HepG2 (cell line): Measurements from ENCODE around the gene TUBGCP3. TPM values are rescaled to one million over a fixed set of nuclear protein-coding genes. Genes with fewer than 3 reads are reported as not detected.

Experiments used
- ATAC-seq: fragments of 200-7000 bp; cut with Tn5 transposase; 3 replicates; pipeline ENCODE4 v1.9.1; 2020; ENCODE audit warnings: mild to moderate bottlenecking, moderate library complexity
- BruUV-seq: library from RNA; stranded (reverse); fragments of 400-500 nt; replicated peaks from 2 replicates; lab custom pipeline; 2021; lab: Mats Ljungman, UMichigan
- CTCF ChIA-PET: fragments of 300-600 bp; formaldehyde crosslinking; extraction: SDS; loops from one replicate; lab custom pipeline; 2021; ENCODE audit warnings: low total read pairs, inconsistent platforms, low intra/inter-chr PET ratio; lab: Yijun Ruan, JAX
- POLR2A ChIA-PET: fragments of 350-600 bp; sonication (Branson Sonifier 250); formaldehyde crosslinking; loops from one replicate; lab custom pipeline; 2020; ENCODE audit warnings: antibody characterized with exemption, inconsistent platforms; lab: Yijun Ruan, JAX
- DNase-seq: peaks from one replicate; pipeline ENCODE4 v3.0.0-alpha.2; 2015; ENCODE audit warnings: low spot score
- FAIRE-seq: peaks from 3 replicates; lab custom pipeline; 2011; peaks lifted over from hg19 to GRCh38; lab: Jason Lieb, UNC
- H2AFZ ChIP-seq: one replicate; pipeline ENCODE4 v1.6.1; 2011; ENCODE audit warnings: low read length, inconsistent platforms
- H3K27ac ChIP-seq: fragments of 300-600 bp; 3 replicates; pipeline ENCODE4 v1.8.0; 2011; ENCODE audit warnings: mixed run types, mild to moderate bottlenecking, mixed read lengths, low read length, inconsistent platforms; ENCODE audit not compliant: insufficient read depth; ENCODE audit errors: extremely low read length
- H3K27me3 ChIP-seq, 2 experiments: fragments of 200-600 bp in 1 of 2; 2 replicates in 1 of 2; 3 replicates in 1 of 2; pipeline versions ENCODE4 v1.6.0 to v1.8.0; 2011; ENCODE audit warnings: low read length in 2 of 2, mild to moderate bottlenecking in 2 of 2, moderate library complexity in 2 of 2, inconsistent platforms in 1 of 2; ENCODE audit not compliant: insufficient read depth in 2 of 2, control insufficient read depth in 1 of 2
- H3K36me3 ChIP-seq, 2 experiments: fragments of 200-600 bp in 1 of 2; replicated peaks in 1 of 2; 2 replicates in 1 of 2; 3 replicates in 1 of 2; pipeline versions ENCODE4 v1.5.1 to v1.8.0; 2011; ENCODE audit warnings: low read length in 2 of 2, inconsistent platforms in 1 of 2; ENCODE audit not compliant: insufficient read depth in 2 of 2, control insufficient read depth in 1 of 2
- H3K4me1 ChIP-seq: 2 replicates; pipeline ENCODE4 v1.5.1; 2012; ENCODE audit warnings: low read length, inconsistent platforms; ENCODE audit not compliant: insufficient read depth
- H3K4me2 ChIP-seq: 2 replicates; pipeline ENCODE4 v1.6.0; 2011; ENCODE audit warnings: low read depth, low read length, inconsistent platforms
- H3K4me3 ChIP-seq, 3 experiments: fragments of 200-600 bp in 1 of 3; sonication (generic), shearing (Covaris generic) in 1 of 3; replicated peaks in 1 of 3; 2 replicates each; pipeline ENCODE4 v1.5.1; 2011 to 2016; ENCODE audit warnings: low read length in 3 of 3, inconsistent platforms in 2 of 3, low read depth in 2 of 3, mild to moderate bottlenecking in 2 of 3, control low read depth in 1 of 3, mixed read lengths in 1 of 3; ENCODE audit not compliant: insufficient read depth in 1 of 3
- H3K79me2 ChIP-seq: one replicate; pipeline ENCODE4 v1.6.1; 2011; ENCODE audit warnings: low read length, inconsistent platforms; ENCODE audit not compliant: insufficient read depth
- H3K9ac ChIP-seq: 2 replicates; pipeline ENCODE4 v1.6.0; 2011; ENCODE audit warnings: mild to moderate bottlenecking, low read depth, low read length, inconsistent platforms; ENCODE audit not compliant: insufficient read depth
- H3K9me3 ChIP-seq: 2 replicates; pipeline ENCODE4 v1.5.1; 2012; ENCODE audit warnings: mild to moderate bottlenecking, low read length
- H4K20me1 ChIP-seq: 2 replicates; pipeline ENCODE4 v1.6.0; 2011; ENCODE audit warnings: inconsistent platforms, mild to moderate bottlenecking, low read length, moderate library complexity; ENCODE audit not compliant: insufficient read depth
- NFRKB ChIP-seq: fragments of 450-650 bp; IDR thresholded peaks from 2 replicates; pipeline ENCODE4 v1.6.1; 2017
- PAF1 ChIP-seq: IDR thresholded peaks from 2 replicates; pipeline ENCODE4 v1.6.1; 2016; ENCODE audit warnings: missing genetic modification reagents, missing compliant biosample characterization
- WGBS: methylation state at CpG from one replicate; pipeline ENCODE4 v1.1.6; 2017; ENCODE audit warnings: low lambda C conversion rate; 5-methylcytosine and 5-hydroxymethylcytosine counted together
- in situ Hi-C: cut with HindIII; loops from 2 replicates; pipeline ENCODE4 v1.10.0; 2017; ENCODE audit warnings: low pct_unique_long_range_greater_than_20kb; ENCODE audit not compliant: extremely low pct_ligation_motif_present
- intact Hi-C: fragments of 100-400 bp; cut with micrococcal nuclease; formaldehyde crosslinking; loops from one replicate; pipeline ENCODE4 v1.10.0; 2022; ENCODE audit not compliant: unreplicated experiment
- polyA plus RNA-seq, 8 experiments: library from polyadenylated mRNA; depleted of rRNA in 3 of 8; stranded (reverse) in 7 of 8; unstranded in 1 of 8; fragments of >200 nt; fragmentation: Illumina TruSeq in 4 of 8; extraction: Trizol in 4 of 8; gene quantifications; 2 replicates each; pipeline versions ENCODE4 v1.2.1 to v1.2.3, GENCODE V29; 2011 to 2016; ENCODE audit warnings: low read depth in 4 of 8, missing spikeins in 1 of 8, mixed read lengths in 1 of 8; ENCODE audit not compliant: insufficient read depth in 1 of 8
- total RNA-seq, 5 experiments: library from RNA; depleted of rRNA; stranded (reverse); fragments of >200 nt; fragmentation: Illumina TruSeq; extraction: Trizol; gene quantifications; 2 replicates each; pipeline ENCODE4 v1.2.3, GENCODE V29; 2016; ENCODE audit warnings: low read depth in 1 of 5
- TF ChIP-seq, protein P1 (sequence below): sonication (generic); formaldehyde crosslinking; IDR thresholded peaks from 2 replicates; pipeline ENCODE4 v1.4.0; 2020; ENCODE audit warnings: missing genetic modification reagents
- TF ChIP-seq, protein P2 (sequence below): sonication (generic); formaldehyde crosslinking; IDR thresholded peaks from 2 replicates; pipeline ENCODE4 v1.4.0; 2020; ENCODE audit warnings: mild to moderate bottlenecking, missing genetic modification reagents
- TF ChIP-seq, protein P3 (sequence below): sonication (generic); formaldehyde crosslinking; IDR thresholded peaks from 2 replicates; pipeline ENCODE4 v1.4.0; 2020; ENCODE audit warnings: mild to moderate bottlenecking, missing genetic modification reagents

Gene TUBGCP3
- total and polyA plus RNA-seq, 2 of the 13 experiments (the other 11 are each of a cell fraction or from before 2014, with no cell fraction given): 12.6 to 15.5 TPM

- H3K9ac ChIP-seq: no peak overlapping the region
- no peak overlapping the region for H2AFZ ChIP-seq
- no peaks in the 10 kb centered on the region for H3K36me3 ChIP-seq
- no TSS peak for BruUV-seq
- peaks cover 6 to 63% of the 10 kb centered on the region in 2 experiments; a peak in 4 of 5 replicates for H3K27me3 ChIP-seq
- no peak overlapping the region for H3K4me3 ChIP-seq
- in situ Hi-C loops (no loop called here), intact Hi-C loops (no loop called here)
- no peak for TF ChIP-seq PAF1 (CRISPR knock-in tag)
- TF ChIP-seq, protein P1, sequence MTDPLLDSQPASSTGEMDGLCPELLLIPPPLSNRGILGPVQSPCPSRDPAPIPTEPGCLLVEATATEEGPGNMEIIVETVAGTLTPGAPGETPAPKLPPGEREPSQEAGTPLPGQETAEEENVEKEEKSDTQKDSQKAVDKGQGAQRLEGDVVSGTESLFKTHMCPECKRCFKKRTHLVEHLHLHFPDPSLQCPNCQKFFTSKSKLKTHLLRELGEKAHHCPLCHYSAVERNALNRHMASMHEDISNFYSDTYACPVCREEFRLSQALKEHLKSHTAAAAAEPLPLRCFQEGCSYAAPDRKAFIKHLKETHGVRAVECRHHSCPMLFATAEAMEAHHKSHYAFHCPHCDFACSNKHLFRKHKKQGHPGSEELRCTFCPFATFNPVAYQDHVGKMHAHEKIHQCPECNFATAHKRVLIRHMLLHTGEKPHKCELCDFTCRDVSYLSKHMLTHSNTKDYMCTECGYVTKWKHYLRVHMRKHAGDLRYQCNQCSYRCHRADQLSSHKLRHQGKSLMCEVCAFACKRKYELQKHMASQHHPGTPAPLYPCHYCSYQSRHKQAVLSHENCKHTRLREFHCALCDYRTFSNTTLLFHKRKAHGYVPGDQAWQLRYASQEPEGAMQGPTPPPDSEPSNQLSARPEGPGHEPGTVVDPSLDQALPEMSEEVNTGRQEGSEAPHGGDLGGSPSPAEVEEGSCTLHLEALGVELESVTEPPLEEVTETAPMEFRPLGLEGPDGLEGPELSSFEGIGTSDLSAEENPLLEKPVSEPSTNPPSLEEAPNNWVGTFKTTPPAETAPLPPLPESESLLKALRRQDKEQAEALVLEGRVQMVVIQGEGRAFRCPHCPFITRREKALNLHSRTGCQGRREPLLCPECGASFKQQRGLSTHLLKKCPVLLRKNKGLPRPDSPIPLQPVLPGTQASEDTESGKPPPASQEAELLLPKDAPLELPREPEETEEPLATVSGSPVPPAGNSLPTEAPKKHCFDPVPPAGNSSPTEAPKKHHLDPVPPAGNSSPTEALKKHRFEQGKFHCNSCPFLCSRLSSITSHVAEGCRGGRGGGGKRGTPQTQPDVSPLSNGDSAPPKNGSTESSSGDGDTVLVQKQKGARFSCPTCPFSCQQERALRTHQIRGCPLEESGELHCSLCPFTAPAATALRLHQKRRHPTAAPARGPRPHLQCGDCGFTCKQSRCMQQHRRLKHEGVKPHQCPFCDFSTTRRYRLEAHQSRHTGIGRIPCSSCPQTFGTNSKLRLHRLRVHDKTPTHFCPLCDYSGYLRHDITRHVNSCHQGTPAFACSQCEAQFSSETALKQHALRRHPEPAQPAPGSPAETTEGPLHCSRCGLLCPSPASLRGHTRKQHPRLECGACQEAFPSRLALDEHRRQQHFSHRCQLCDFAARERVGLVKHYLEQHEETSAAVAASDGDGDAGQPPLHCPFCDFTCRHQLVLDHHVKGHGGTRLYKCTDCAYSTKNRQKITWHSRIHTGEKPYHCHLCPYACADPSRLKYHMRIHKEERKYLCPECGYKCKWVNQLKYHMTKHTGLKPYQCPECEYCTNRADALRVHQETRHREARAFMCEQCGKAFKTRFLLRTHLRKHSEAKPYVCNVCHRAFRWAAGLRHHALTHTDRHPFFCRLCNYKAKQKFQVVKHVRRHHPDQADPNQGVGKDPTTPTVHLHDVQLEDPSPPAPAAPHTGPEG (CRISPR knock-in tag): no peak
- TF ChIP-seq NFRKB: no peak
- TF ChIP-seq, protein P2, sequence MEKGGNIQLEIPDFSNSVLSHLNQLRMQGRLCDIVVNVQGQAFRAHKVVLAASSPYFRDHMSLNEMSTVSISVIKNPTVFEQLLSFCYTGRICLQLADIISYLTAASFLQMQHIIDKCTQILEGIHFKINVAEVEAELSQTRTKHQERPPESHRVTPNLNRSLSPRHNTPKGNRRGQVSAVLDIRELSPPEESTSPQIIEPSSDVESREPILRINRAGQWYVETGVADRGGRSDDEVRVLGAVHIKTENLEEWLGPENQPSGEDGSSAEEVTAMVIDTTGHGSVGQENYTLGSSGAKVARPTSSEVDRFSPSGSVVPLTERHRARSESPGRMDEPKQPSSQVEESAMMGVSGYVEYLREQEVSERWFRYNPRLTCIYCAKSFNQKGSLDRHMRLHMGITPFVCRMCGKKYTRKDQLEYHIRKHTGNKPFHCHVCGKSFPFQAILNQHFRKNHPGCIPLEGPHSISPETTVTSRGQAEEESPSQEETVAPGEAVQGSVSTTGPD: no peak
- TF ChIP-seq, protein P3, sequence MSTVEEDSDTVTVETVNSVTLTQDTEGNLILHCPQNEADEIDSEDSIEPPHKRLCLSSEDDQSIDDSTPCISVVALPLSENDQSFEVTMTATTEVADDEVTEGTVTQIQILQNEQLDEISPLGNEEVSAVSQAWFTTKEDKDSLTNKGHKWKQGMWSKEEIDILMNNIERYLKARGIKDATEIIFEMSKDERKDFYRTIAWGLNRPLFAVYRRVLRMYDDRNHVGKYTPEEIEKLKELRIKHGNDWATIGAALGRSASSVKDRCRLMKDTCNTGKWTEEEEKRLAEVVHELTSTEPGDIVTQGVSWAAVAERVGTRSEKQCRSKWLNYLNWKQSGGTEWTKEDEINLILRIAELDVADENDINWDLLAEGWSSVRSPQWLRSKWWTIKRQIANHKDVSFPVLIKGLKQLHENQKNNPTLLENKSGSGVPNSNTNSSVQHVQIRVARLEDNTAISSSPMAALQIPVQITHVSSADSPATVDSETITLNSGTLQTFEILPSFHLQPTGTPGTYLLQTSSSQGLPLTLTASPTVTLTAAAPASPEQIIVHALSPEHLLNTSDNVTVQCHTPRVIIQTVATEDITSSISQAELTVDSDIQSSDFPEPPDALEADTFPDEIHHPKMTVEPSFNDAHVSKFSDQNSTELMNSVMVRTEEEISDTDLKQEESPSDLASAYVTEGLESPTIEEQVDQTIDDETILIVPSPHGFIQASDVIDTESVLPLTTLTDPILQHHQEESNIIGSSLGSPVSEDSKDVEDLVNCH (CRISPR knock-in tag): no peak
- DNase-seq: no peak
- no peak for ATAC-seq
- no peak overlapping the region for H3K27ac ChIP-seq
- ChIA-PET CTCF (no interaction called here), POLR2A (no interaction called here)
- no peak overlapping the region for H3K4me2 ChIP-seq
- no peaks in the 10 kb centered on the region for H3K79me2 ChIP-seq
- no peak for FAIRE-seq
- WGBS: 17% methylated on average over 7 of the region's 7 CpGs
- peaks cover 11% of the 10 kb centered on the region for H3K4me1 ChIP-seq
- no peaks in the 10 kb centered on the region for H3K9me3 ChIP-seq
- no peaks in the 10 kb centered on the region for H4K20me1 ChIP-seq
Measured at GRCh38 chr13:112622375-112622774, 34.4 kb upstream of the TUBGCP3 start.
